Measurements from ENCODE around the gene MICAL2. TPM values are rescaled to one million over a fixed set of nuclear protein-coding genes. Genes with fewer than 3 reads are reported as not detected.

The MICAL2 gene
- total and polyA plus RNA-seq, 2 donors (not counting 3 experiments of a cell fraction or from before 2014, with no cell fraction given), result 67.6 to 200 TPM

DNA sequence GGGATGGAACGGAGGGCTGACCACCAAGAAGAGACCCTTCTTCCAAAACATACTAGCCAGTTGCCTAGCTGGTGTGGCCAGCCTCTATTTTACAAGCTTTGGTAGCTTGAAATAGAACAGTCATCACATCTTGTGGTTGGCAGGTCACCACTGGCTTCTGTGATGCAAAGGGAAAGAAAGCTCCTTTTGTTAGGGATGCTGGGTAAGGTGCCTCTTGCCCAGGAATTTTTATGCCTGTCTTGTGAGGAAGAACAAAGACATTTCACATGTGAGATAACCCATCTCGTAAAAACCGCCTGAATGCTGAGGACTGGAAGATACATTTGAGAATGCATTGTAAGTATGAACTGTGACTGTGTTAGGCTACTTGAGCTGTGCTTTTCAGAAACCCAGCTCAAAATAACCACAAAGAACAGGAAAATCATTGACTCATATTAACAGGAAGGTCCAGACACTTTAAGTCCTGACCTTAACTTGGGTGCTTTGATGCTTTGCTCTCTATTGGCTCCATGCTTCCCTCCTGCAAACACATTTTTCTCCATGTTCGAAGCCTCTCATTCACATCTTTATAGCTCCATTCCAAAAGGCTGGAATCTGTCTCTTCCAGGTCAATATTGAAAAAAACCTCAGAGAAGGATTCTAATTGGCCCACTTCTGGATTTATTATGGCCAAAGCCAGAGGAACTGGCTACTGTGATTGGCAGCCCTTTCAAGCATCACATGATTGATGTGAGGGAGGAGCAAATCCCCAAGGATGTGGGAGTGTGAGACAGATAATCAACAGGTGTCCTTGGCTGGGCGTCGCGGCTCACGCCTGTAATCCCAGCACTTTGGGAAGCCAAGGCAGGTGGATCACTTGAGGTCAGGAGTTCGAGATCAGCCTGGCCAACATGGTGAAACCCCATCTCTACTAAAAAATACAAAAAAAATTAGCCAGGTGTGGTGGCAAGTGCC is 53.9 kb downstream of the MICAL2 start:
- Histone ChIP-seq H2AFZ (ENCODE audit: low read depth, low read length) (no peak overlapping the region), H3K4me2 (ENCODE audit: insufficient read depth, low read length) (peak overlapping the region; percentile 51), H4K20me1 (replicated peaks; ENCODE audit: control insufficient read depth, extremely low read depth, insufficient read depth, low read length) (no peaks in the 10 kb centered on the region), H3K9ac (replicated peaks; ENCODE audit: extremely low read depth, insufficient read depth, low read length) (peak overlapping the region; percentile 77), H3K4me3 (replicated peaks in 1 of 3; ENCODE audit: insufficient read depth in 1 of 3, low read depth in 1 of 3, low read length in 3 of 3) (no peak overlapping the region), H3K27ac (ENCODE audit: insufficient read depth, low read depth, low read length) (peak overlapping the region; percentile 93), H3K36me3 (ENCODE audit: control insufficient read depth in 2 of 2, extremely low read depth in 1 of 2, insufficient read depth in 2 of 2, low read length in 2 of 2) (peaks cover 7 to 10% of the 10 kb centered on the region in 2 experiments), H3K9me3 (replicated peaks; ENCODE audit: control insufficient read depth, insufficient read depth, low read length) (no peaks in the 10 kb centered on the region), H3K27me3 (ENCODE audit: control insufficient read depth in 2 of 2, insufficient read depth in 2 of 2, low read length in 2 of 2) (no peaks in the 10 kb centered on the region), H3K9me1 (replicated peaks; ENCODE audit: control insufficient read depth, extremely low read depth, insufficient read depth, low read length) (no peaks in the 10 kb centered on the region), H3K4me1 (ENCODE audit: control insufficient read depth, extremely low read depth, insufficient read depth, low read length) (peaks cover 66% of the 10 kb centered on the region), H3K79me2 (ENCODE audit: control insufficient read depth, insufficient read depth, low read length) (peaks cover 31% of the 10 kb centered on the region)
- FAIRE-seq (peak; percentile 86), DNase-seq (ENCODE audit: low read depth, low spot score) (peak; percentile 85)
- CTCF ChIA-PET, result interaction anchor here (0.8 to 3.9 kb wide), 21 partner anchors 12 to 232 kb away, joined by 3 to 30 read pairs (median 6); no protein-coding TSS in a partner anchor
- POLR2A ChIA-PET, result interaction anchor here (1.3 to 1.4 kb wide), 3 partner anchors 18 to 77 kb away, joined by 3 to 12 read pairs (median 4); no protein-coding TSS in a partner anchor
- intact Hi-C loops (cut with micrococcal nuclease), result loop anchor here (1.0 kb wide), 2 partner anchors 26 to 40 kb away; no protein-coding TSS in a partner anchor
- TF ChIP-seq MYC (IDR thresholded peaks at IDR 0.05; ENCODE audit: low read depth, low read length), result no peak
- TF ChIP-seq JUN (IDR thresholded peaks at IDR 0.05; ENCODE audit: borderline replicate concordance, insufficient read depth, insufficient read length, low read depth), result peak; percentile 76
- TF ChIP-seq FOS (IDR thresholded peaks at IDR 0.05; ENCODE audit: borderline replicate concordance, insufficient read depth, low read length), result peak; percentile 72
- TF ChIP-seq POLR2A (IDR thresholded peaks at IDR 0.05; ENCODE audit: low read depth, low read length), result peak; percentile 28
- TF ChIP-seq EZH2 (IDR thresholded peaks at IDR 0.05; ENCODE audit: borderline replicate concordance, low read depth, low read length, severe bottlenecking), result no peak
- TF ChIP-seq, protein P1, sequence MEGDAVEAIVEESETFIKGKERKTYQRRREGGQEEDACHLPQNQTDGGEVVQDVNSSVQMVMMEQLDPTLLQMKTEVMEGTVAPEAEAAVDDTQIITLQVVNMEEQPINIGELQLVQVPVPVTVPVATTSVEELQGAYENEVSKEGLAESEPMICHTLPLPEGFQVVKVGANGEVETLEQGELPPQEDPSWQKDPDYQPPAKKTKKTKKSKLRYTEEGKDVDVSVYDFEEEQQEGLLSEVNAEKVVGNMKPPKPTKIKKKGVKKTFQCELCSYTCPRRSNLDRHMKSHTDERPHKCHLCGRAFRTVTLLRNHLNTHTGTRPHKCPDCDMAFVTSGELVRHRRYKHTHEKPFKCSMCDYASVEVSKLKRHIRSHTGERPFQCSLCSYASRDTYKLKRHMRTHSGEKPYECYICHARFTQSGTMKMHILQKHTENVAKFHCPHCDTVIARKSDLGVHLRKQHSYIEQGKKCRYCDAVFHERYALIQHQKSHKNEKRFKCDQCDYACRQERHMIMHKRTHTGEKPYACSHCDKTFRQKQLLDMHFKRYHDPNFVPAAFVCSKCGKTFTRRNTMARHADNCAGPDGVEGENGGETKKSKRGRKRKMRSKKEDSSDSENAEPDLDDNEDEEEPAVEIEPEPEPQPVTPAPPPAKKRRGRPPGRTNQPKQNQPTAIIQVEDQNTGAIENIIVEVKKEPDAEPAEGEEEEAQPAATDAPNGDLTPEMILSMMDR (IDR thresholded peaks at IDR 0.05; ENCODE audit: extremely low read depth in 1 of 2, insufficient read depth in 1 of 2, low read depth in 1 of 2, low read length in 2 of 2), result no peak
- TF ChIP-seq POLR2AphosphoS5 (IDR thresholded peaks at IDR 0.05; ENCODE audit: insufficient read depth, low read depth, low read length), result peak; percentile 82
- peak; percentile 55 for TF ChIP-seq GATA2 (IDR thresholded peaks at IDR 0.05; ENCODE audit: insufficient read depth, insufficient read length, low read depth, low read length)
- TF ChIP-seq, protein P2, sequence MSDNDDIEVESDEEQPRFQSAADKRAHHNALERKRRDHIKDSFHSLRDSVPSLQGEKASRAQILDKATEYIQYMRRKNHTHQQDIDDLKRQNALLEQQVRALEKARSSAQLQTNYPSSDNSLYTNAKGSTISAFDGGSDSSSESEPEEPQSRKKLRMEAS (IDR thresholded peaks at IDR 0.05; ENCODE audit: insufficient read depth, insufficient read length), result peak; percentile 60
- BruUV-seq (replicated peaks), result no TSS peak
- dilution Hi-C loops (cut with MboI; ENCODE audit: extremely low pct_ligation_motif_present, low sequenced_read_pairs), result no loop called here

All from endothelial cell of umbilical vein (primary cell).